Ascending aorta (tissue), 2 donors: Measurements from ENCODE around the gene GGCX. TPM values are rescaled to one million over a fixed set of nuclear protein-coding genes. Genes with fewer than 3 reads are reported as not detected.
A peak's percentile ranks its signal among the peaks of the same experiment; 100 is the strongest.
"Not testable (repeated sequence)": the region's sequence is repeated elsewhere in the genome, so short reads cannot be mapped to it uniquely, and the experiment has no call there.

Experiments used
- DNase-seq, 2 donors: peaks; one replicate each; pipeline ENCODE4 v3.0.0-alpha.2; 2019; ENCODE audit warnings: low spot score in 2 of 2
- H3K27ac ChIP-seq, 2 donors: fragments of 200-600 bp; sonication (generic); one replicate each; pipeline ENCODE4 v1.5.1; 2016 to 2017; ENCODE audit warnings: mild to moderate bottlenecking in 1 of 2
- H3K27me3 ChIP-seq: fragments of 200-600 bp; sonication (generic); one replicate; pipeline ENCODE4 v1.5.1; 2017
- H3K36me3 ChIP-seq, 2 donors: fragments of 200-600 bp; sonication (generic); one replicate each; pipeline ENCODE4 v1.5.1; 2016
- H3K4me1 ChIP-seq, 2 donors: fragments of 200-600 bp; sonication (generic); one replicate each; pipeline ENCODE4 v1.5.1; 2016 to 2017; ENCODE audit warnings: mild to moderate bottlenecking in 1 of 2
- H3K4me3 ChIP-seq, 2 donors: fragments of 200-600 bp; sonication (generic); one replicate each; pipeline ENCODE4 v1.5.1; 2016 to 2017; ENCODE audit warnings: mild to moderate bottlenecking in 1 of 2
- H3K9me3 ChIP-seq, 2 donors: fragments of 200-600 bp; sonication (generic); one replicate each; pipeline ENCODE4 v1.5.1; 2016
- CTCF ChIP-seq, 3 experiments: fragments of 200-600 bp in 2 of 3; fragments of 450-650 bp in 1 of 3; sonication (generic) in 2 of 3; IDR thresholded peaks; one replicate each; pipeline ENCODE4 v1.5.1; 2016 to 2019; ENCODE audit warnings: antibody characterized with exemption in 3 of 3, mild to moderate bottlenecking in 1 of 3, moderate library complexity in 1 of 3
- intact Hi-C: fragments of 100-400 bp; cut with DNase I; formaldehyde crosslinking; loops from one replicate; pipeline ENCODE4 v1.15.1; 2023
- total RNA-seq: library from RNA; depleted of rRNA; stranded (reverse); fragments of >200 nt; gene quantifications from one replicate; pipeline ENCODE4 v1.1.0, GENCODE V29; 2016

The GGCX gene
- total RNA-seq, 1 donor from 2014 or later = 31.9 TPM

DNA sequence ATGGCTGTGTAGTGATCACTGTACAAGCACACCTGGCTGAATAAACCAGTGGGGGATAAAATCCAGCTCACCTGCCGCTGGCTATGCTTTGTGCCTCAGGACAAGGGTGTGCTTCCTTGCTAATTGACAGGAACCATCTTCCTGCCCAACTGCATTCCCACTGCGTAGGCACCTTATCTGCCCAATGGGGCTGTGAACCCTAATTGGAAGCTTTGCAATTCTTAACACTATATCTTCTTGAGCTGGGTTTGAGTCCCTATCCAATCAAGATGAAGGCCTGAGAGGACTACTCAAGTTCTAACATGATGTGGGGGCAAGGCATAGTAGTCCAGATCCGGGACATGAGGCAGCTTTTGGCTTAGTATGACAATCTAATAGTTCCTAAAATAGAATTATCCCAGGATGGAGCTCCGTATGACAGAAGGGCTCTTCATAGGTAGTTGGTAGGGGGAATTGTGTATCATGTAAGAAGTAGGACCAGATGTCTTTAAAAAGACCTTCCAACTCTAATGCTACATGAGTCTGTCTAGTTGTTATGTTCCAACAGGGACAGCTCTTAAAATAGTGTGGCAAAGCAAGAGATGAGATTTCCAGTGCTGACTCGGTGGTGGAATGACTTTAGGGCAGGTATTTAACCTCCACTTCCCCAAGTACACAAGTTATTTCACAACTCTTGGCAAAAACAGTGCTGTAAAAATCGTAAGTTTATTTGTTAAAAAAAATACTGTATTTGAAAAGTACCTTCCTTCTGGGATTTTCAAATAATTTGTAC, 43.5 kb upstream of the GGCX start:
- Histone ChIP-seq H3K36me3 (peaks cover 5 to 22% of the 10 kb centered on the region in 2 donors), H3K4me3 (peak overlapping the region; percentile 16 to 87), H3K27ac (peak overlapping the region; percentile 58 to 63), H3K27me3 (no peaks in the 10 kb centered on the region), H3K4me1 (peaks cover 10 to 41% of the 10 kb centered on the region in 2 donors), H3K9me3 (no peaks in the 10 kb centered on the region)
- intact Hi-C loops = no loop called here
- no peak for TF ChIP-seq CTCF (IDR thresholded peaks at IDR 0.05)
- DNase-seq = no peak

DNA sequence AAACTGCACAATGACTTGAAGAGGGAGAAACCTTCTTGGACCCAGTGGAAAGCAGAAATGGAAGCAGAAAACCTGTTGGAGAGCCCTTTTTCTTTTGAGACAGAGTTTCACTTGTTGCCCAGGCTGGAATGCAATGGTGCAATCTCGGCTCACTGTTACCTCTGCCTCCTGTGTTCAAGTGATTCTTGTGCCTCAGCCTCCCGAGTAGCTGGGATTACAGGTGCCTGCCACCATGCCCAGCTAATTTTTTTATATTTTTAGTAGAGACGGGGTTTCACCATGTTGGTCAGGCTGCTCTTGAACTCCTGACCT, 42.8 kb upstream of the GGCX start:
- H3K27me3 ChIP-seq, H3K9me3 ChIP-seq, intact Hi-C loops, DNase-seq: not testable (repeated sequence)
- Histone ChIP-seq H3K27ac (peak overlapping the region; percentile 42 to 63), H3K36me3 (peaks cover 10 to 25% of the 10 kb centered on the region in 2 donors), H3K4me3 (peak overlapping the region; percentile 86 to 87), H3K4me1 (peaks cover 10 to 41% of the 10 kb centered on the region in 2 donors)

DNA sequence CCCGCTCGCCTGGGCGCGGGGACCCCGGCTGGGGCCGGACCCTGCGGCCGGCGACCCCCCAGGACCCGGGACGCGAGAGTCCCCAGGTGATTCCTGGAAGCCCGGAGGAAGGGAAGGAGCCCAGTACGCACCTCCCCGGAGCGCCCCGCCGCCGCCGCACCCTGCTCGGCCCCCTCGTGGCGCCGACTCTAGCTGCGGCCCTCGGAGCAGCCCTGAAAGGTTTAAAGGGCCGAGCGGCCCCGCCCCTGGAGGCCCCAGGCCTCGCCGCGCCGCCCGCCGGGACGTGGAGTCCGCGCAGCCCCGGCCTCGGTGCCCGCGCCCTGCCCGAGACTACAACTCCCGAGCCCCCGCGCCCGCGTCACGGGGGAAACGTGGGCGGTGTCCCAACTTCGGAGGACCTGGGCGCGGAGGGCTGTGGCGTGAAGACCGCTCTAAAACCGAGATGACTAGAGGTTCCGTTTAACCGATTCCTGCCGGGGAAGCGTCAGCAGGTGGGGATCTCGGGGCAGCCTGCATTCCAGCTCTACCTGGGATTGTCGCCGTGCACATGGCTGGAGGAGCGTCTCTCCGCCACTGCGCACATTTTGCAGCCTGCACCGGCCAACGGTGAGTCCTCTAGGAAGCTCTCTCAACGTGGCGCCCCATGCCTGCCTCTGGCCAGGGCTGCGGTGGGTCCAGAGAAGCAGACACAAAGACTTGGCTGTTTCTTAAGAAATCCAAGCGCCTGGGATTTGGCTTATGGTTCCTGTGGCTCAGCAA, 41.4 kb upstream of the GGCX start, which contains the start of gene TMEM150A:
TSS of gene TMEM150A (minus strand) at position 223 of the 759 bp plus-strand sequence. CDS start 750 bp downstream, outside the sequence.
- Histone ChIP-seq H3K36me3 (peaks cover 10 to 24% of the 10 kb centered on the region in 2 donors), H3K9me3 (no peaks in the 10 kb centered on the region), H3K27me3 (no peaks in the 10 kb centered on the region), H3K27ac (peak within 1 kb of the TSS; percentile 73 to 88), H3K4me1 (peaks cover 10 to 39% of the 10 kb centered on the region in 2 donors), H3K4me3 (peak within 1 kb of the TSS; percentile 86 to 87)
- intact Hi-C loops = loop anchor here (1.0 to 2.0 kb wide), 3 partner anchors 17 to 64 kb away; partner anchors contain the start of genes GGCX and MAT2A
- DNase-seq = peak; percentile 89 to 97
- TF ChIP-seq CTCF (IDR thresholded peaks at IDR 0.05) = peak; percentile 15 to 82 (median 36)

DNA sequence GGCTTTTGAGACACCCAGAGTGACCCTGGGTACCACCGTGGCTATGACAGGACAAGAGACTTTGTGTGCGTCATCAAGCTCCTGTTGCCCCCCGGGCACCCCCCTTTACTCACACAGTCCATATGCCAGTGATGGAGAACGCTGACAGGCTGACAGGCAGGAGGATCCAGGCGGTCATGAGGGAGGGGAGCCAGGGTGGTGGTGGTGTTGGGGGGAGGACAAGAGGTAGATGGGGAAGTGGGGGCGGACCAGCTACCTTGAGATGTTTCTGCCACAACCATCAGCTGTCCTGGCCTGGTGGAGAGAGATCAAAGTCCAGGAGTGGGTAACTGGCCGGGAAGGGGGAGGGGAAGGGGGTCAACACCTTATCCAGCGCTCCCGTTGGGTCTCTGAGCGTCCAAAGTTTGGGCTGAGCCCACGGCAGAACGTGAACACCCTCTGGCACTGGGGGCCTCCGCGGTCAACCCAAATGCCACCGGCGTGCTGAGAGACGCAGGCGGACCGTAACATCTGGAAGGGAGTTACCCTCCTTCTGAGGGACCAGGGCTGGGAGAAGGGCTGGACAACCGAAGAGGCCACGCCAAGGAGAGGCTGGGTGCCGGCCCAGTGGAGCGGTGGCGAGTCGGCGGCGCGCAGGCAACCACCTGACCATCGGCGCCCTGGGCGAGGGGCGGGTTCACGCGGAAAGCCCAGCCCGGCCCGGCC, 40.6 kb upstream of the GGCX start:
- DNase-seq = peak in 1 of 2 donors; percentile 84
- intact Hi-C loops = loop anchor here (1.0 to 2.0 kb wide), 3 partner anchors 17 to 63 kb away; partner anchors contain the start of genes GGCX and MAT2A
- H3K4me1 ChIP-seq = peaks cover 10 to 42% of the 10 kb centered on the region in 2 donors
- peaks cover 17 to 29% of the 10 kb centered on the region in 2 donors for H3K36me3 ChIP-seq
- no peak for TF ChIP-seq CTCF (IDR thresholded peaks at IDR 0.05)
- peak overlapping the region; percentile 86 to 87 for H3K4me3 ChIP-seq
- H3K27ac ChIP-seq = peak overlapping the region; percentile 73 to 88
- no peaks in the 10 kb centered on the region for H3K9me3 ChIP-seq
- no peaks in the 10 kb centered on the region for H3K27me3 ChIP-seq

GRCh38 chr2:85600951-85601770, 39.9 kb upstream of the GGCX start:
- H3K36me3 ChIP-seq = peaks cover 20 to 32% of the 10 kb centered on the region in 2 donors
- H3K9me3 ChIP-seq = no peaks in the 10 kb centered on the region
- H3K4me1 ChIP-seq = peaks cover 14 to 41% of the 10 kb centered on the region in 2 donors
- intact Hi-C loops = no loop called here
- no peak for TF ChIP-seq CTCF (IDR thresholded peaks at IDR 0.05)
- H3K4me3 ChIP-seq = peak overlapping the region; percentile 86 to 87
- DNase-seq = no peak
- H3K27ac ChIP-seq = peak overlapping the region; percentile 73 to 88
- no peaks in the 10 kb centered on the region for H3K27me3 ChIP-seq
